Measurements from ENCODE around the gene ITGA5. TPM values are rescaled to one million over a fixed set of nuclear protein-coding genes. Genes with fewer than 3 reads are reported as not detected.
A peak's percentile ranks its signal among the peaks of the same experiment; 100 is the strongest.

ITGA5 gene
- total and polyA plus RNA-seq, 9 of the 15 experiments (the other 6 are each of a cell fraction or from before 2014, with no cell fraction given): 9.1 to 82.1 (median 47.4) TPM

- BruUV-seq (replicated peaks): no TSS peak
Measured at GRCh38 chr12:54363047-54363446, 56.0 kb downstream of the ITGA5 start.

More at GRCh38 chr12:54363047-54363446, 56.0 kb downstream of the ITGA5 start:
- in situ Hi-C loops (cut with MboI) (loop anchor here (10.0 kb wide), 2 partner anchors 68 to 378 kb away; partner anchors contain the start of gene HOXC10), intact Hi-C loops (cut with micrococcal nuclease) (loop anchor here (5.0 to 10.0 kb wide), 2 partner anchors 36 to 378 kb away; partner anchors contain the start of genes COPZ1 and HOXC10)
- ChIA-PET CTCF (ENCODE audit: low intra/inter-chr PET ratio) (no interaction called here), POLR2A (interaction anchor here (0.5 to 1.2 kb wide), 4 partner anchors 27 to 83 kb away, joined by 3 to 4 read pairs (median 3); partner anchors contain the start of gene HNRNPA1)
- 0 out of 2 replicates have a peak, but pooled peaks have one; percentile 7 for TF ChIP-seq USF1 (CRISPR knock-in tag; IDR thresholded peaks at IDR 0.05)
- no peak for TF ChIP-seq HNRNPLL (IDR thresholded peaks at IDR 0.05; ENCODE audit: low read depth, low read length, poor library complexity, severe bottlenecking)
- 78% methylated on average over 8 of the region's 8 CpGs for WGBS (ENCODE audit: insufficient coverage, low coverage, missing lambda C conversion rate)
- DNase-seq (ENCODE audit: extremely low read depth in 1 of 4, low spot score in 3 of 4) (no peak), ATAC-seq (no peak), FAIRE-seq (no peak)
- peaks cover 20 to 29% of the 10 kb centered on the region in 2 experiments for H3K4me1 ChIP-seq (replicated peaks in 1 of 2; ENCODE audit: control insufficient read depth in 2 of 2, insufficient read depth in 2 of 2, low read length in 2 of 2)
- no peaks in the 10 kb centered on the region for H3K27me3 ChIP-seq (ENCODE audit: control insufficient read depth in 2 of 2, insufficient read depth in 2 of 2, low read length in 2 of 2)
- no peaks in the 10 kb centered on the region for H3K9me3 ChIP-seq (replicated peaks; ENCODE audit: control insufficient read depth, insufficient read depth, low read depth, low read length)
- no peak overlapping the region for H3K4me2 ChIP-seq (ENCODE audit: insufficient read depth, low read length)
- peaks cover 18% of the 10 kb centered on the region; the same call in 2 of the 3 replicates for H3K79me2 ChIP-seq (ENCODE audit: control insufficient read depth, insufficient read depth, low read length)
- H2AFZ ChIP-seq (ENCODE audit: low read depth, low read length): no peak overlapping the region
- H3K9me1 ChIP-seq (ENCODE audit: control insufficient read depth, insufficient read depth, low read length): no peaks in the 10 kb centered on the region
- H4K20me1 ChIP-seq (replicated peaks; ENCODE audit: control insufficient read depth, insufficient read depth, low read length): no peaks in the 10 kb centered on the region
- H3K4me3 ChIP-seq: no peak overlapping the region
- 0 out of 4 replicates have a peak overlapping the region, but pooled peaks of 1 of the 2 experiments have one; percentile 7 for H3K9ac ChIP-seq (ENCODE audit: insufficient read depth in 1 of 2, low read depth in 2 of 2, low read length in 2 of 2)
- H3K36me3 ChIP-seq (ENCODE audit: control insufficient read depth, insufficient read depth, low read length): no peaks in the 10 kb centered on the region
- no peak overlapping the region for H3K27ac ChIP-seq (ENCODE audit: extremely low read depth, low read depth, low read length)
